MCF 10A (cell line): ENCODE measurements around the gene TMEM116. TPM values are rescaled to one million over a fixed set of nuclear protein-coding genes. Genes with fewer than 3 reads are reported as not detected.

Experiments
- BruUV-seq: library from RNA; stranded (reverse); fragments of 400-500 nt; replicated peaks from 2 replicates; lab custom pipeline; 2021; lab: Mats Ljungman, UMichigan
- CTCF ChIA-PET: fragments of 300-600 bp; sonication (Branson Sonifier 250); formaldehyde crosslinking; extraction: SDS; loops from one replicate; lab custom pipeline; 2021; ENCODE audit warnings: antibody characterized with exemption, inconsistent platforms; lab: Yijun Ruan, JAX
- POLR2A ChIA-PET: fragments of 300-600, 350-650 bp; sonication (Branson Sonifier 250); formaldehyde crosslinking; extraction: SDS; loops from one replicate; lab custom pipeline; 2020; ENCODE audit warnings: antibody characterized with exemption, inconsistent platforms; lab: Yijun Ruan, JAX
- DNase-seq: peaks from one replicate; pipeline ENCODE4 v3.0.0-alpha.2; 2018; ENCODE audit not compliant: unreplicated experiment
- H3K27ac Mint-ChIP-seq: one replicate; pipeline ENCODE4 v1.8.0; 2022; ENCODE audit warnings: mild to moderate bottlenecking, low read depth, mixed read lengths; ENCODE audit not compliant: unreplicated experiment
- H3K27me3 Mint-ChIP-seq: one replicate; pipeline ENCODE4 v1.8.0; 2022; ENCODE audit warnings: mixed read lengths; ENCODE audit not compliant: insufficient read depth, unreplicated experiment
- H3K36me3 Mint-ChIP-seq: one replicate; pipeline ENCODE4 v1.8.0; 2022; ENCODE audit warnings: mild to moderate bottlenecking, moderate library complexity, mixed read lengths; ENCODE audit not compliant: insufficient read depth, unreplicated experiment
- H3K4me1 Mint-ChIP-seq: one replicate; pipeline ENCODE4 v1.8.0; 2022; ENCODE audit warnings: mixed read lengths; ENCODE audit not compliant: insufficient read depth, unreplicated experiment
- H3K4me3 Mint-ChIP-seq: one replicate; pipeline ENCODE4 v1.8.0; 2022; ENCODE audit warnings: mild to moderate bottlenecking, moderate library complexity, mixed read lengths; ENCODE audit not compliant: unreplicated experiment
- H3K9me3 Mint-ChIP-seq: one replicate; pipeline ENCODE4 v1.8.0; 2022; ENCODE audit warnings: mixed read lengths; ENCODE audit not compliant: unreplicated experiment
- intact Hi-C: fragments of 100-400 bp; cut with micrococcal nuclease; formaldehyde crosslinking; loops from 2 replicates; pipeline ENCODE4 v1.14.1; 2022
- total RNA-seq: library from RNA; stranded (reverse); gene quantifications from 2 replicates; pipeline ENCODE4 v1.2.3, GENCODE V29; 2022
- TF ChIP-seq, protein P1 (sequence below): fragments of 200-600 bp; IDR thresholded peaks from one replicate; pipeline ENCODE4 v1.8.0; 2022; ENCODE audit warnings: antibody characterized with exemption, mild to moderate bottlenecking; ENCODE audit not compliant: unreplicated experiment

Gene TMEM116
- total RNA-seq, 1 experiment from 2014 or later: 15.2 TPM

DNA sequence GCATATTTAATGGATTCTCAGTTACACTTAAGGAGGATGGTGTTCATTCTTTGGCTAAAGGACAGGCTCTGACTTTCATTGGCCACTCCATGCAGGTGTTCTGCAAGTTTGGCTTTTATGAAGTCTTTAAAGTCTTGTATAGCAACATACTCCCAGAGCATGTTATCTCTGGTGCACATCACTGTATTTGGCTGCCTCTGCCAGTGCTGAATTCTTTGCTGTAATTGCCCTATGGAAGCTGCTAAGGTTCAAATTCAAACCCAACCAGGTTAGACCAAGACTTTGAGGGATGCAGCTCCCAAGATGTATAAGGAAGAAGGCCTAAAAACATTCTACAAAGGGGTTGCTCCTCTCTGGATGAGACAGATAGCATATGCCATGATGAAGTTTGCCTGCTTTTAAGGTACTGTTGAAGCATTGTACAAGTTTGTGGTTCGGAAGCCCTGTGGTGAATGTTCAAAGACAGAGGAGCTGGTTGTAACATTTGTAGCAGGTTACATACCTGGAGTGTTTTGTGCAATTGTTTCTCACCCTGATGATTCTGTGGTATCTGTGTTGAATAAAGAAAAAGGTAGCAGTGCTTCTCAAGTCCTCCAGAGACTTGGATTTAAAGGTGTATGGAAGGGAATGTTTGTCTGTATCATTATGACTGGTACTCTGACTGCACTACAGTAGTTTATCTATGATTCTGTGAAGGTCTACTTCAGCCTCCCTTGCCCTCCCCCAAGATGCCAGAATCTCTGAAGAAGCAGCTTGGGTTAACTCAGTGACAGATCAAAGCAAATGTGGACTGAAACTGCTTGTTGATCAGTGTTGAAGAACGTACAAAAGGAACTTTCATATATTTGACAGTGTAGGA is 19.4 kb downstream of the TMEM116 start:
- H3K36me3 Mint-ChIP-seq: peaks cover 27% of the 10 kb centered on the region
- no peak for DNase-seq
- no peak overlapping the region for H3K27ac Mint-ChIP-seq
- BruUV-seq: no TSS peak
- H3K4me3 Mint-ChIP-seq: no peak overlapping the region
- POLR2A ChIA-PET: no interaction called here
- TF ChIP-seq, protein P1, sequence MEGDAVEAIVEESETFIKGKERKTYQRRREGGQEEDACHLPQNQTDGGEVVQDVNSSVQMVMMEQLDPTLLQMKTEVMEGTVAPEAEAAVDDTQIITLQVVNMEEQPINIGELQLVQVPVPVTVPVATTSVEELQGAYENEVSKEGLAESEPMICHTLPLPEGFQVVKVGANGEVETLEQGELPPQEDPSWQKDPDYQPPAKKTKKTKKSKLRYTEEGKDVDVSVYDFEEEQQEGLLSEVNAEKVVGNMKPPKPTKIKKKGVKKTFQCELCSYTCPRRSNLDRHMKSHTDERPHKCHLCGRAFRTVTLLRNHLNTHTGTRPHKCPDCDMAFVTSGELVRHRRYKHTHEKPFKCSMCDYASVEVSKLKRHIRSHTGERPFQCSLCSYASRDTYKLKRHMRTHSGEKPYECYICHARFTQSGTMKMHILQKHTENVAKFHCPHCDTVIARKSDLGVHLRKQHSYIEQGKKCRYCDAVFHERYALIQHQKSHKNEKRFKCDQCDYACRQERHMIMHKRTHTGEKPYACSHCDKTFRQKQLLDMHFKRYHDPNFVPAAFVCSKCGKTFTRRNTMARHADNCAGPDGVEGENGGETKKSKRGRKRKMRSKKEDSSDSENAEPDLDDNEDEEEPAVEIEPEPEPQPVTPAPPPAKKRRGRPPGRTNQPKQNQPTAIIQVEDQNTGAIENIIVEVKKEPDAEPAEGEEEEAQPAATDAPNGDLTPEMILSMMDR: no peak
- H3K4me1 Mint-ChIP-seq: no peaks in the 10 kb centered on the region
- no peaks in the 10 kb centered on the region for H3K9me3 Mint-ChIP-seq
- CTCF ChIA-PET: no interaction called here
- H3K27me3 Mint-ChIP-seq: no peaks in the 10 kb centered on the region
- intact Hi-C loops: no loop called here

DNA sequence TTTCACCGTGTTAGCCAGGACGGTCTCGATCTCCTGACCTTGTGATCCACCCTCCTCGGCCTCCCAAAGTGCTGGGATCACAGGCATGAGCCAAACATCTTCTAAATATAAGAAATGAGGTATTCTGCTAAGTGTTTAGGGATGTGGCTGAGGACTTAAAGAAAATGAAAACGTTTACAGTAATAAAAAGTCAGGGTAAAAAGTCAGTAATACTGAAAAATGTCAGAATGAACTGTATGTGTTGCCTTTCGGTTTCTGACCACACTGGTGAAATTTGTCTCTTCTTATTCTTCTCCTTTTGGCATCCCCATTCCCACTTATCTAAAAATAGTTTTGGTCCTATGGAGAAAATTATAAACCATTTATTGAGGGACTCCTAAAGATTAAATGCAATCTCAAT is 20.5 kb downstream of the TMEM116 start:
- H3K4me1 Mint-ChIP-seq: no peaks in the 10 kb centered on the region
- DNase-seq: no peak
- intact Hi-C loops: no loop called here
- ChIA-PET CTCF (interaction anchor here (1.5 kb wide), 1 partner anchor 21 kb away, joined by 3 read pairs; no protein-coding TSS in a partner anchor), POLR2A (interaction anchor here (1.4 kb wide), 1 partner anchor 22 kb away, joined by 3 read pairs; no protein-coding TSS in a partner anchor)
- no TSS peak for BruUV-seq
- no peak overlapping the region for H3K27ac Mint-ChIP-seq
- H3K27me3 Mint-ChIP-seq: no peaks in the 10 kb centered on the region
- TF ChIP-seq, protein P1: no peak
- no peaks in the 10 kb centered on the region for H3K9me3 Mint-ChIP-seq
- no peak overlapping the region for H3K4me3 Mint-ChIP-seq
- peaks cover 27% of the 10 kb centered on the region for H3K36me3 Mint-ChIP-seq

DNA sequence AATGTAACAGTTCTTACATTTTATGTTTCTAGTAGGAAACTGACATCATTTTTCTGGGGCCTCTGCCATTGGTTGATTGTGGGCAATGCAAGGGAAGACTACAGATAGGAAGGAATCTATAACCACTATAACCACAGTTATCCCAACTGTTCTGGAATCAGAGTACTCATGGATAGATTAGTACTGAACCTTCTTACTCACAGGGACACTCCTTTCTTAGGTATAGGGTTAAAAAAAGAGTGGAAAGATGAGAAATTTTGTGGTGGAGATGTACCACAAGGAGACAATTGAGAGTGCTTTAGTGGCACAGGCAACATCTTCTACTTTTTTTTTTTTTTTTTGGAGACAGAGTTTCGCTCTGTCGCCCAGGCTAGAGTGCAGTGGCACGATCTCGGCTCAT is 21.0 kb downstream of the TMEM116 start:
- no peak for DNase-seq
- H3K4me3 Mint-ChIP-seq: no peak overlapping the region
- TF ChIP-seq, protein P1: no peak
- POLR2A ChIA-PET: interaction anchor here (1.2 to 1.4 kb wide), 2 partner anchors 15 to 22 kb away, joined by 3 read pairs; no protein-coding TSS in a partner anchor
- no peaks in the 10 kb centered on the region for H3K27me3 Mint-ChIP-seq
- H3K27ac Mint-ChIP-seq: no peak overlapping the region
- peaks cover 27% of the 10 kb centered on the region for H3K36me3 Mint-ChIP-seq
- H3K4me1 Mint-ChIP-seq: no peaks in the 10 kb centered on the region
- no TSS peak for BruUV-seq
- no peaks in the 10 kb centered on the region for H3K9me3 Mint-ChIP-seq
- CTCF ChIA-PET: interaction anchor here (1.5 kb wide), 1 partner anchor 22 kb away, joined by 3 read pairs; no protein-coding TSS in a partner anchor
- intact Hi-C loops: no loop called here

DNA sequence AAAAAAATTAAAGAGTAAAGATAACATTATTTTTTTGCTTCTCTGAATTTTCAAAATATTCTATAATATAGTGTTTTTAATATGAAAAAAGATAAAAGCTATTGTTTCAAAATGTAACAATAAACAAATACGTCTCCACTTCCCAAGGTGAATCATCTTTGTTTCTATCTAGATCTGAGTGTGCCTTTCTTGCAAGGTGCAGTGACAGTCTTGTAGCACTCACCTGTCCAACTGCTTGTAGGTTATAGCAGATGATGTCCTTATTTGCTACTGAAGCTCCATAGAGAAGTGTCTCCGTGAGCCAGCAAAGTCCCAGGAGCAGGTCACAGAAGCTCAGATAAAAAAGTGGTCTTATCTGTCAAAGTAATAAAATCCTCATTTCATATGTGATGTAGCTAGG is 21.4 kb downstream of the TMEM116 start:
- H3K4me1 Mint-ChIP-seq: no peaks in the 10 kb centered on the region
- peaks cover 27% of the 10 kb centered on the region for H3K36me3 Mint-ChIP-seq
- TF ChIP-seq, protein P1: no peak
- BruUV-seq: no TSS peak
- no peak for DNase-seq
- H3K27me3 Mint-ChIP-seq: no peaks in the 10 kb centered on the region
- H3K27ac Mint-ChIP-seq: no peak overlapping the region
- H3K9me3 Mint-ChIP-seq: no peaks in the 10 kb centered on the region
- no peak overlapping the region for H3K4me3 Mint-ChIP-seq
- CTCF ChIA-PET: interaction anchor here (1.5 kb wide), 1 partner anchor 22 kb away, joined by 3 read pairs; no protein-coding TSS in a partner anchor
- POLR2A ChIA-PET: interaction anchor here (0.6 to 1.4 kb wide), 3 partner anchors 8 to 22 kb away, joined by 3 read pairs; no protein-coding TSS in a partner anchor
- intact Hi-C loops: no loop called here
